Caki2 (cell line): Measurements from ENCODE around the gene DTHD1. TPM values are rescaled to one million over a fixed set of nuclear protein-coding genes. Genes with fewer than 3 reads are reported as not detected.

Experiments
- DNase-seq: peaks from one replicate; pipeline ENCODE4 v3.0.0-alpha.2; 2015; ENCODE audit warnings: low read depth
- in situ Hi-C: cut with HindIII; loops from 2 replicates; pipeline ENCODE4 v1.10.0; 2016; ENCODE audit warnings: low sequenced_read_pairs, low pct_unique_long_range_greater_than_20kb, mixed read lengths
- total RNA-seq: library from RNA; depleted of rRNA; stranded (reverse); fragments of >200 nt; shearing (Covaris generic); gene quantifications from 2 replicates; pipeline ENCODE4 v1.2.3, GENCODE V29; 2014; ENCODE audit warnings: low replicate concordance; rRNA removed

Gene DTHD1
- total RNA-seq = not detected in 2 replicates

GRCh38 chr4:36281384-36282106 lies at the start of gene DTHD1:
TSS of gene DTHD1 (plus strand) at chr4:36281616. CDS start at chr4:36281759, 143 bp downstream.
- in situ Hi-C loops = no loop called here
- no peak for DNase-seq

DNA sequence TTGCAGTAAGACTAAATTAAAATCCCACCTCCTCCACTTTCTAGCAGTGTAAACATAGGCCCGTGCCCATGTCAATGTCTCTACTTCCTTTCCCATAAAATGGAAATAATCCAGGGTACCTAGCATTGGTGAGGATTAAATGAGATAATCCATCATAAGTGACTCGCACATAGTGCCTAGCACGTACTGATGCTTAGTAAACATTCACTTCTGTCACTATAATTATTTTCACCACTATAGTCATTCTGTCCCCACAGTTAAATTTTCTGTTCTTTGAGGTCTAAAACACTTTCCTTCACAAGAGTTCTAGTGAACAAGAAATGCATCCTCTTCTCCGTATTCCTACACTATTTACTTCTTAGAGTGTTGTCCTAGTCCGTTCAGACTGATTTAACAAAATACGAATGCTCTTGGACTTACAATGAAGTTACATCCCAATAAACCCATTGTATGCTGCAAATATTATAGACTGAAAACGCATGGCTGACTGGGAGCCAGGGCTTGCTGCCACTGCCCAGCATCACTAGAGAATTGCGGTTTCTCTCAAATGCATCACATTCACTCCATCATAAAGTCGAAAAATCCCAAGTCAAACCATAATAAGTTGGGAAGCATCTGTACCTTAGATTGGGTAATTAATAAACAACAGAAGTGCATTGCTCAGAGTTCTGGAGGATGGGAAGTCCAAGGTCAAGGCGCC lies 47.7 kb upstream of the DTHD1 start:
- no peak for DNase-seq
- in situ Hi-C loops = no loop called here

- in situ Hi-C loops = no loop called here
- DNase-seq = peak; percentile 12
Observed at GRCh38 chr4:36235306-36235705, 46.1 kb upstream of the DTHD1 start.

- in situ Hi-C loops = no loop called here
- DNase-seq = no peak
Observed at GRCh38 chr4:36236159-36236558, 45.3 kb upstream of the DTHD1 start.

DNA sequence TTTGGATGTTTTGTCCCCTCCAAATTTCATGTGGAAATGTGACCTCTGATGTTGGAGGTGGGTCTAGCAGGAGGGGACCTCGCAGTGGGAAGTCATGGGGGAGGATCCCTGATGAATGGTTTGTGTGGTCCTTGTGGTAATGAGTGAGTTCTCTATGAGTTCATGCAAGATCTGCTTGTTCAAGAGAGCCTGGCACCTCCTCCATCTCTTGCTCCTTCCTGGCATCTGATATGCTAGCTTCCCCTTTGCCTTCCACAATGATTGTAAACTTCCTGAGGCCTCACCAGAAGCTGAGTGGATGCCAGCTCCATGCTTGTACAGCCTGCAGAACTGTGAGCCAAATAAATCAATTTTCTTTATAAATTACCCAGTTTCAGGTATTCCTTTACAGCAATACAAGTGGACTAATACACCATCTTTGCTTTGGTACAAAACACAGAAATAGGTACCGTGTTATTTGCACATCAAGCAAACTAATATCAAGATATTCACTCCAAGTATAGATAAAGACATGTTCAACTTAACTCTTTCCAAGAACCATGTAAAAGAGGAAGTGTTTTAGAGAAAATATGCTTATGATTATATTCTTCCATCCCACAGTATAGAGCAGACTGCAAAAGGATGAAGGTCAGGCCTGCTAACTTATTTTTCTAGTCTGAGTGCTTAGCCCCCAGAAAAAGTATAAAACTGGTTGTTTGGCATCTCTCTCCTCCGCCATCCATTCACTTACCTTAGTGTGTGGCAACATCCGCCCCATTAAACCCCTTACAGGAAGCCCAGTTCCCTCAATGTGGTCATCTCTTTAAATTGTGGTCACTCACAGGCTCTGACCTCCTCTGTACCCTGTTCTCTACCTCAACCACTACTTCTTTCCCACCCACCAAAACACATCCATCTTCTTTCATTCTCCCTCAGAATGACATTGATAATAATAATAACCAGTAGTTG lies 43.8 kb upstream of the DTHD1 start:
- in situ Hi-C loops = no loop called here
- no peak for DNase-seq

GRCh38 chr4:36241771-36242170 lies 39.6 kb upstream of the DTHD1 start:
- in situ Hi-C loops = no loop called here
- no peak for DNase-seq

DNA sequence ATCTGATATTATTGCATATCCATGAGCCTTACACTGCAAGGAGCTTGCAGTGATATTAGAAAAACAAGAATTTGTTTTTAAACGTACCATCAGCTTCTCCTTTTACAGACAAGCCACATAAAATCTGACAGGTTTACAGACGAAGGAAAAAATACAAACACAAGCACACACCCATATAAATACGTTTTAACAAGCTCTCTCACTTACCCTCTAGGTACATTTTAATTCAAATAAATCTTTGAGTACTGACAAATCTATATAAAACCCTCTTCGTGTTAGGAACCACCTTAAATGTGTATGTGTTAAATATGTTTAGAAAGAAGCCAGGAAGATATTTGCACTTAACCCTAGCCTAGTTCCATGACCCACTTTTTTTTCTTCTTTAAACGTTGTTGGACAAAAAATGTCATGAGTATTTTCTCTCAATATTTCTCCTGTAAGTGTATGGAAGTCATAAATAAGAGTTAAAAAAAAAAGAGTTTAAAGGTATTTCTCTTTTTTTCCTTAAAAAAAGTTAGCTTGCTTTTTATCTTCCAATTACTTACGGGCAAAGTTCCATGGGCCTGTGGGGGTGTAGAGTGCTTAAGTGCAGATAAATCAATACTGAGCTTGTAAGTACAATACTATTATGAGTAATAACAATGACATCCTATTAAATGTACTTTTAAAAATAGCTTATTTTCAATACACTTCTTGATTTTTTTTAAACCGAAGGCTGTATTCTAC lies 38.6 kb upstream of the DTHD1 start:
- in situ Hi-C loops = no loop called here
- no peak for DNase-seq

DNA sequence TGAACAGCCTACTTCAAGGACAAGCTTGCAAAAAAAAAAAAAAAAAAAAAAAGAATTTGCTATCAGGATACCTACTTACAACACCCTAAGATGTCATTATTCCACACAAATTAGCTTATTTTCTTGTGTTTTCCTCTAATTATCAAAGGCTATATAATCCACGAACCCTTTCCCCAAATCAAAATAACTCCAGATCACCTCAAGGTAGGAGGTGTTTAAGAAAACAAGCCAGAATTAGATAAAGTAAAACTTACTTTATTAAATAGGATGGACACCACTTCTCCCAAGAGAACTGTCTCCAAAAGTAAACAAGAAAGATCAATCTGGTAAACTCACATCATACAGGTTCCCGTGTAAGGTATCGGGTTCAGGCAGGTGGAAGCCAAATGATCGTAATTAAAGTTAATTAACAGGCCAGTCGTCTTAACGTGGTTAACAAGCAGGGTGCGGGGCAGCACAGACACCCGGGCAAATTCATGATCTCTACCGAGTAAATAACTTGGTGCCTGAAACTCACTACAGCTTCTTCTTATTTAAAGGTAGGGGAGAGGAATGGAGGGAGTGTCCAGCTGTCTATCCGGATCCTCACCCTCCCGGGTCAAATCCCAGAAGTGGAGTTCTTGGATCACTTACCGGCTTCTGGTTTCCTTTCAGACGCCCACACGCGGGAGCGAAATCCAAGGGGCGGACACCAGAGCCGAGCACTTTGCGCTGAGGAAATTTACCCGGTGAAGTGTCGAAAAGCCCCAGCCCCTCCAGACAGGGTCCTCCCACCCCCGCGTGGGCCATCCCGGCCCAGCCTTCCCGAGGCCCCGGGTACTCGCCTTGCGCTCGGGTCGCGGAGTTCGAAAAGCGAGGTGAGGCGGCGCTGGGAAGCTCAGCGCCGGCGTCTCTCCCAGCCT lies 37.8 kb upstream of the DTHD1 start:
- DNase-seq = no peak
- in situ Hi-C loops = no loop called here

GRCh38 chr4:36244257-36245082 lies 36.9 kb upstream of the DTHD1 start, which contains the start of gene ARAP2:
TSS of gene ARAP2 (minus strand) at chr4:36244514. CDS start at chr4:36229486, 15,028 bp downstream.
- peak; percentile 67 for DNase-seq
- in situ Hi-C loops = no loop called here

DNA sequence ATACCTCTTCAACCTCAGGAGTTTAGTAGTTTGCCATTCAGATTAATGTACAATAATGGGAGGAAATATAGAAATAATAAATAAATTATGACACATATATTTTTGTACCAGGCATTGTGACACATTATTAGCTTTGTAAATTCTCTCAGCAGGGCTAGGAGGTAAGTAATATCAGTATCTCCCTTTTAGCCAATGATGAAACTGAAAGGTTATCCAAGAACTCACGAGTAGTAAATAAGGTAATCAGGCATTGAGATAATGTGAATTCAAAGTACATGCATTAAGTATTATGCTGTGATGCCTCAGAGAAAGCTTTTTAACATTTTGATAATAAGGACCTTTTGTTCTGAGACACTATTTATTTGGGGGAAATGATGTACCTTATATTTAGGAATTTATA lies 31.8 kb upstream of the DTHD1 start:
- DNase-seq = no peak
- in situ Hi-C loops = no loop called here

- no peak for DNase-seq
- in situ Hi-C loops = no loop called here
Observed at GRCh38 chr4:36251983-36252382, 29.4 kb upstream of the DTHD1 start.

DNA sequence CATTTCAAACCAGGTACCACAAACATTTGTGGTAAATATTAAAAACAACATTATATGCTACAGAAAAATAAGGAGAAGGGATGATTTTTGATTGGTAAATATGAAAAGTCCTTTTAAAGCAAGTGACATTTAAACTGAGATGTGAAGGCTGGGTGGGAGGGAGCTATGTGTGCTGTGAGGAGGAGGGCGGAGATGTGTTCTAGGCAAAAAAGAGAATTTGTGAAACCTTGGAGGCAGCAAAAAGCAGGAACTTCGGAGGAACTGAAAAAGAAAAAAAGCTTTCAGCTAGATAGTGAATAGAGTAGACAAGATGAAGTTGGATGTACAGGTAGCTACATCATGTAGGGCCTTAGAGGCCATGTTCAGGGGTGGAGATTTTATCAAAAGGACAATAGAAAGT lies 27.0 kb upstream of the DTHD1 start:
- no peak for DNase-seq
- in situ Hi-C loops = no loop called here

DNA sequence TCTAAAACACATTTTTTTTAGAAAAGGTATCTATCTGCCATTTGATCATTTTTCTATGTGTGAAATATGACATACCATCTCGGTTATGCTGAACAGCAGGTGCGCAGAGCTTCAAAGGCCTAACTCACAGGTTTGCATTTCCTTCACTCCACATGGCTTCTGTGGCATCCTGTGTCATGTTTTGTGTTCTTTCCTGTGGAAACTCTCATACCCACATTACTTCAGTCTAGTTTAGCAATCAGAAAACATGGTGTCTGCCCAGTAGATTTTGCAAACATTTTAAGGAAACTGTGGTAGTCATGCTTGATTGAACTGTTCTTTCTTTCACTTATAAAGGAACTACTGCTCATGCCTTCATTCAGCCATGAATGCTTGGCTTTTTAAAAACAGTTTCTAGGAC lies 25.8 kb upstream of the DTHD1 start:
- no peak for DNase-seq
- in situ Hi-C loops = no loop called here

DNA sequence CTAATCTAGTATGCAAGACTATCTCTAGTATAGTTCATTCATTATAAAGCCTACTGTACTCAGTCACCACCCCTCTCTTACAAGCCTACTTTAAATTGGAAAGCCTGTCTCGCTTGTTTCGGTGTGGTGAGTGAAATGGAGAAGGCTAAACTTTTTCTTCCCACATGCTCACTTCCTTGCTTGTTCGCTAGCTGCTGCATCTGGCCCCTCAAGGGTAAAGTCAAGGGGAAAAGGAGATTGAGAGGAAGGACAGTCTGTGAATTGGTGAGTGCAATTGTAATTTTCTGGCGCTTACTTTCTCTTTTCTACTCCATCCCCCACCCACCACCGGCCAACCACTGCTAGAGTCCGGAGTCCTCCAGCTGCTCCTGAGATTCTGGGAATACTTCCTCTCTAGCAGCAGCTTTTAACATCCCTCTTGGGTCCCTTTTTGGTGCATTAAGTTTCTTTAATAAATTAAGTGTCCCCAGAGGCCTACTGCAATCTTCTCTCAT lies 25.0 kb upstream of the DTHD1 start:
- no peak for DNase-seq
- in situ Hi-C loops = no loop called here

DNA sequence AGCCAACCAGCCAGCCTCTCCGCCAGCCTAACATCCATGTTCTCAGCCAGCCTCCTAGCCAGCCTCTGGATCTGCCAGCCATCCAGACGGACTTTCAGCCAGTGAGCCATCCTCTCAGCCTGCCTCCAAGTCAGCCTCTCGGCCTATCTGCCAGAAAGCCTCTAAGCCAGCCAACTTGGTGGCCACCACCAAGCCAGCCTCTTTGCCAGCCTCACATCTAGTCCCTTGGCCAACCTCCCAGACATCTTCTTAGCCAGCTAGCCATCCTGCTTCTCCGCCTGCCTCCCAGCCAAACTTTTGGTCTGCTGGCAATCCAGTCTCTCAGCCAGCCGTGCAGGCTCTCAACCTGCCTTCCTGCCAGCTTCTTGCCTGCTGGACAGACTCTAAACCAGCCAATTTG lies 20.7 kb upstream of the DTHD1 start:
- in situ Hi-C loops = no loop called here
- DNase-seq = no peak

GRCh38 chr4:36264207-36264826 lies 17.1 kb upstream of the DTHD1 start:
- no peak for DNase-seq
- in situ Hi-C loops = no loop called here
